ENCODE results near the gene ZNF793.

ZNF793 gene

GRCh38 chr19:37506387-37507166 is at the start of gene ZNF793:
Gene ZNF793 (plus strand): TSS chr19:37506939. CDS start chr19:37523440, 16,501 bp downstream.
- DNase-seq = peak; percentile 22 to 64

GRCh38 chr19:37466277-37466797 is 40.4 kb upstream of the ZNF793 start:
- DNase-seq = no peak

- peak; percentile 77 to 88 for DNase-seq
Observed at GRCh38 chr19:37466798-37467607, 39.7 kb upstream of the ZNF793 start, which contains the start of gene ZNF569. Gene ZNF569 (minus strand): TSS chr19:37467444. CDS start chr19:37444921, 22,523 bp downstream.

GRCh38 chr19:37467608-37468090 is 39.1 kb upstream of the ZNF793 start:
- no peak for DNase-seq

GRCh38 chr19:37468961-37469777 is 37.6 kb upstream of the ZNF793 start, which contains the start of gene ZNF570:
Gene ZNF570 (plus strand): TSS chr19:37469356. CDS start chr19:37470355, 999 bp downstream.
- DNase-seq = peak; percentile 64 to 83

GRCh38 chr19:37470216-37470615 is 36.5 kb upstream of the ZNF793 start:
- DNase-seq = no peak

GRCh38 chr19:37472165-37472564 is 34.6 kb upstream of the ZNF793 start:
- no peak for DNase-seq

- DNase-seq = no peak
Observed at GRCh38 chr19:37484406-37485168, 22.2 kb upstream of the ZNF793 start.

GRCh38 chr19:37492213-37492612 is 14.5 kb upstream of the ZNF793 start:
- no peak for DNase-seq

- no peak for DNase-seq
Observed at GRCh38 chr19:37505958-37506386, 767 bp upstream of the ZNF793 start.

GRCh38 chr19:37507167-37507464 is 377 bp downstream of the ZNF793 start:
- no peak for DNase-seq

- no peak for DNase-seq
Observed at GRCh38 chr19:37511186-37511585, 4.4 kb downstream of the ZNF793 start.

- no peak for DNase-seq
Observed at GRCh38 chr19:37511821-37512220, 5.1 kb downstream of the ZNF793 start.

- DNase-seq = no peak
Observed at GRCh38 chr19:37513397-37513796, 6.7 kb downstream of the ZNF793 start.

- peak in 1 of 2 experiments; percentile 1 for DNase-seq
Observed at GRCh38 chr19:37519890-37520289, 13.2 kb downstream of the ZNF793 start.

- no peak for DNase-seq
Observed at GRCh38 chr19:37537391-37537947, 30.7 kb downstream of the ZNF793 start.

- DNase-seq = no peak
Observed at GRCh38 chr19:37551129-37551993, 44.6 kb downstream of the ZNF793 start.

- DNase-seq = no peak
Observed at GRCh38 chr19:37563518-37563917, 56.8 kb downstream of the ZNF793 start.

- no peak for DNase-seq
Observed at GRCh38 chr19:37564624-37565369, 58.1 kb downstream of the ZNF793 start.

- no peak for DNase-seq
Observed at GRCh38 chr19:37565370-37565669, 58.6 kb downstream of the ZNF793 start.

All from SW 1271 (cell line).